Stimulated activated CD4-positive, alpha-beta T cell treated with anti-CD3 and anti-CD28 coated beads, Interleukin-15, amount 100 ng/mL, for 48 hours (primary cell): ENCODE measurements around the gene HMGCS2.
"Not testable (repeated sequence)": the region's sequence is repeated elsewhere in the genome, so short reads cannot be mapped to it uniquely, and the experiment has no call there.

Source experiments
- DNase-seq, 2 donors: peaks; one replicate each; pipeline ENCODE4 v3.0.0-alpha.2; 2020; ENCODE audit warnings: low read depth in 2 of 2

Gene HMGCS2

DNA sequence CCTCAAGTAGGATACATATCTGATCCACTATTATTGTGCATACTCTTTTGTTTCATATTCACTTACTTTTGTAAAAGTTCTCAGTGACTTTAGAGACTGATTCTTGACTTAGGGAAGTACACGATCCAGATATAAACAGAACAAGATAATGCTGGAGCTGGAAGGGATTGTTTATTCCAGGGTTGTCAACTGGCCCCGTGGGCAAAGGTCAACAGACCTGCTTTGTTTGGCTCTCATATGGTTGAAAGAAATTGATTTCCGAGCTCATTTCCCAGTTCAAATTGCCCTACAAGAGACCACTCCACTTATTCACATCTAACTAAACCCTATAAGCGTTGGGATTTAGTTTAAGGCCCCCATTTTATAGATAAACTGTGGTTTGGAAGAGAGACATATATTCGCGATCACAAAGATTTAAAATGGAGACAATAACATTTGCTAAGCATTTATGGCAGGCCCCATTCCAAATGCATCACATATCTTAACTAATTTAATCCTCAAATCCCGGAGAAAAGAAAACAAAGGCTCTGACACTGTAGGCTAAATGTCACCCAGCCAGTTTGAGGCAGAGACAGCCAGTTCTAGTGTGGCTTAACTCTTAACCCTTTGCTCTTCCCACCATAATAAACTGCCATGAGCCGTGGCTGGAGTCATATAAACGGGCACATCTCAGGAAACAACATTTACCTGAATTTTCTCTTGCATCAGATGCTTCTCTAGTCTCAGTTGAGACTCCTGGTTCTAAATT is 21.9 kb upstream of the HMGCS2 start:
- no peak for DNase-seq

DNA sequence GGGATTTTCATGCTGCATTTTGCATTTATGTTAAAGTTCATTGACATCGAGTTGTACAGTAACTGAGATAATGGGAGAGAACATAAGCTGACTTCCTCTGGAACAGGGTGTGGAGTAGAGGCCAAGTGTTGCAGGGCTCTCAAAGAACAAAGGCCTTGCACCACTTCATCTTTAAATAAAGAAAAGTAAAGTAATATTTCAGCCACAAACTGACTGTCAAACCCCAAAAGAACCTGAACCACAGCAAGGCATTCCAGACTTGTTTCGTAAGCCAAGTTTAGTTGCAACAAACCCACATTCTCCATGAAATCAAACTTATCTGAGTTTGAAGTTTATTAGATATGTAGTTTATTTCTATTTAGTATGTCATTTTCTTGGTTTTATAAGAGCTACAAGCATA is 19.1 kb upstream of the HMGCS2 start:
- no peak for DNase-seq

DNA sequence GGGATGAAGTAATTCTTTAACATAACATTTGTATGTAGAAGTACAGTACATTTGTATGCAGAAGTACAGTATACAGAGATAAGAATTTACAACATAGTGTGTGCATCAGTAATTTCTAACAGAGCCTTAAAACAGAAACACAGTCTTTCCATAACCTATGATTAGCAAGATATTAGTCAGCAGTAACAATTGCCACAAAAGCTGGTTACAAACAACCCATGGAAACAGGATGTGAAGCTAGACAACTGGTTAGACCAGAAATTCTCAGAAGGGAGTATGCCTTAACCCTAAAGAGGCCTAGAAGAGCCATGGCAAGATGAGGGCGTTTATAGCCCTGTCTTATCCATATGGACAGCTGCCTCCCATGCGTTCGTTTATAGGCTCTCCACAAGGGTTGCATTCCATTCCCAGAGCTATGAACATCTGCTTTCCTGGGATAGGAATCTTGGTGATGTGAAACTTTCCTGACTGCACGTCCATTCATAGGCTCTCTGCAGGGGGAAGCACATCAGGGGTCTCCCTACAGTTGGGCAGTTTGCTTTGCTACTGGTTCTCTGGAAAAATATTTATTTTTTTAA is 17.9 kb upstream of the HMGCS2 start:
- DNase-seq = not testable (repeated sequence)

DNA sequence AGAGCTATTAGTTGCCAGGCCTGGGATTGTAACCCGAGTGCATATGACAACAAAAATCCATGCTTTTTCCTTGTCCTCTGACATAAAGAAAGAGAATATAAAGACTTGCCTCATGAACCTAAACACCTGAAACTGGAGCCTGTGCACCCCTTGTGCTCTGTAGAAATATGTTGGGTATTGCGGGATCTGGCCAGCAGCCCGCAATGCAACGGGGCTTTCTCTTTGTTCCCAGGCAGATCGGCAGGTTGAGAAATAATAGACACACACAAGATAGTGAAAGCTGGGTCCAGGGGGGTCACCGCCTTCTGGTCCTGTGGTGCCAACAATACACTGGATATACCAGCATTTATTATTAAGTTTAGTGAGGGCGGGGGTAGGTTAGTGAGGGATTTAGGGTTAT is 17.3 kb upstream of the HMGCS2 start:
- not testable (repeated sequence) for DNase-seq

DNA sequence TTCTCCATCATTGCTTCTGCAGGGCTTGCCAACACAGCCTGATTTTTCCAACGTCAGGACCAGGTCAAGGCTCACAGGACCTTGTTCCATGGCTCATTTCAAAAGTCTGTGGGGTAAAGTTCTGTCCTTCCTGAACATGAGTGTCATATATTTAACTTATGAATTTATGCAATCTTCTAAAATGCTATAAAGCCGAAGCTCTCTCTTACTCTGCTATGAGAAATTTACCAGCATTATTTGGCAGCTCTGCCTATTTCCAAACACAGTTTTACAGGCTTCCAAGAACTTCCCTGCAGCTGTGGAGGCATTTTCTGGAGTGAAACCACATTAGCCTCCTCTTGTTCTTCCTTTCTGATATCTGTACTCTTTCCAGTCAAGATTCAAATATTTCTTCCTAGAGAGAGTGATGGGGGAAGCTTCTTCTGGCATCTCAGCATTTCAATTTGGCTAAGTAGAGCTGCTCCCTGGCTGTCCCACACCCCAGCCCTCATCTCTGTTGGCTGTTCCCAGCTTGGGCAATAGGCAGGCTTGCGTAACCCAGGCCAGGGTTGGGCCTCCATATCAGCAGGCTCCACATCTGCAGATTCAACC is 15.6 kb upstream of the HMGCS2 start:
- no peak for DNase-seq

DNA sequence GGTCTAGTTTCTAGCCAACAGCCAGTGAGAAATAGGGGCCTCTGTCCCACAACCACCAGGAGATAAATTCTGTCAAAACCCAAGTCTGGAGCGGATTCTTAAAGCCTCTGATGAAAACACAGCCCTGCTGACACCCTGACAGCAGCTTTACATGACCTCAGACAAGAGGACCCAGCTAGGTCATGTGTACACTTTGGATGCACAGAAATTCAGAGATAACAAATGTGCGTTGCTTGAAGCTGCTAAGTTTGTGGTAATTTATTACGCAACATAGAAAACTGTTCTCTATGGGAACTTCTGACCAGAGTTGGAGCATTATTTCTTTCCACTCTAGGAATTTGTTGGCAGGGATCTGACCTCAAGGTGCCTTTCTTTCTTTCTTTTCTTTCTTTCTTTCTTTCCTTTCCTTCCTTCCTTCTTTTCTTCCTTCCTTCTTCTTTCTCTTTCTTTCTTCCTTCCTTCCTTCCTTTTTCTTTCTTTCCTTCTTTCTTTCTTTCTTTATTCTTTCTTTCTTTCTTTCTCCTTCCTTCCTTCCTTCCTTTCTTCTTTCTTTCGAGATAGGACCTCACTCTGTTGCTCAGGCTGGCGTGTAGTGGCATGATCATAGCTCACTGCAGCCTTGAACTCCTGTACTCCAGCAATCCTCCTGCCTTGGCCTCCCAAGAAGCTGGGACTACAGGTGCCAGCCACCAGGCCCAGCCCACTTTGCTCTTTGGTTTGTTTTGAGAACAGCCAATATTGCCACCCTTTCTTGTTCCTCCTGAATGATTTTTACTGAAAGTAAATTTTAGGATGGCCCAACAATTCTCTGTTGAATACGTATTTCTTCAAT is 14.9 kb upstream of the HMGCS2 start:
- DNase-seq = no peak

DNA sequence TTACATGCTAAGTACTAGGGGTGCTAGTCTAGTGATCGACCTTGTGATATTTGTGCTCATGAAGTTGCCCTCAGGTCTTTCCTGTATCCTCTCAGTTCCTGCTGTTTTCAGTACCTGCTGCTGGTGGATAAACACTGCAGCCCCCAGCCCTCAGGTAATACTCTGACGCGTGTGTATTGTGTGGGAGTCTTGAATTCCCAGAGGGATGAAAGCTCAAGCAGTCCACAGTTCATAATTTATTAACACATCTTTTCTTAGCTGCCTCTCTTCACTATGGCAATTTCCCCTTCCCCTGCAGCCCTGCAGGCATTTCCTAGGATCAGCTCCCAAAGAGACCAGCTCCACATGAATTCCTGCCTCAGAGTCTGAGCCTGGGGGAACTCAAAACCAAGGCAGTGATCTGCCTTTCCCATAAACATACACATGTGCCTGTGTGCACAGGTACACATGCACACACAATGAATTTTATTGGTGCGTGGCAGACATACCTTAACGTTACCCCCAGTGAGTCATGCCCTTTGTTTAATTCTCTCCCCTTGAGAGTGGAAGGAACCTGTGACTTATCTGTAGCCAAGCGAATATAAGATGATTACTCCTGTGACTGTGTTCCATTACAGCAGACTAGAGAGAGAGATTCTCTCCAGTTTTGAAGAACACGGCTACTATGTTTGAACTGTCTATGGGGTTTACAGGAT is 14.1 kb upstream of the HMGCS2 start:
- DNase-seq = no peak

DNA sequence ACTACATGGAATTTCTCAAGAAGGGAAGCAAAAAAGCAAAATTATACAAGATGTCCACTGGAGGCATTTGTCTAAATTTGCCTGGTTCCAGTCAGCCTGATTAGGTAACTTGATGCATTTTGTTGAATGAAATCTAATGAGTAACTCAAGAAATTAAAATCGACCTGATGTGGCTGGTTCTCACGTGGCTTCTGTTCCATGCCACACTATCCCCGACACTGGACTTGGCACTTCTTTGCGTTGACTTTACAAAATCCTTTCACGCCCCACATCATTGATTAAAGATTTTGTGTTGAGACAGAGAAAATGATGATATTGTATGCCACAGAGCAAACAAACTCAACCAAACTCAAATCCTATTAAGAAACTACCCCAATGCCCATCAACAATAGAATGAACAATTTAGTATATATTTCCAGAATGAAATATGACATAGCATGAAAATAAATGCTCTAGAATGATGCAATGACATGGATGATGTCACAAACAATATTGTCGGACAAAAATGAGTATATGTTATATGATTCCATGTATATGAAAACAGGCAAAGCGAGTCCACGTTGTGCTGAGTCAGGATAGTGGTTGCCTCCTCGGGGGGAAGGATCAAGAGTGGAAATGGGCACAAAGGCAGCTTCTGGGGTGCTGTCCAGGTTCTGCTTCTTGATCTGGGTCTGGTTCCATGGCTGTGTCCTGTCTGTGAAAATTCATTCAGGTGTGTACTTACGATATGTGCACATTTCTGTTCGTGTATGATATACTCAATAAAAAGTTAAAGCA is 12.9 kb upstream of the HMGCS2 start:
- no peak for DNase-seq

DNA sequence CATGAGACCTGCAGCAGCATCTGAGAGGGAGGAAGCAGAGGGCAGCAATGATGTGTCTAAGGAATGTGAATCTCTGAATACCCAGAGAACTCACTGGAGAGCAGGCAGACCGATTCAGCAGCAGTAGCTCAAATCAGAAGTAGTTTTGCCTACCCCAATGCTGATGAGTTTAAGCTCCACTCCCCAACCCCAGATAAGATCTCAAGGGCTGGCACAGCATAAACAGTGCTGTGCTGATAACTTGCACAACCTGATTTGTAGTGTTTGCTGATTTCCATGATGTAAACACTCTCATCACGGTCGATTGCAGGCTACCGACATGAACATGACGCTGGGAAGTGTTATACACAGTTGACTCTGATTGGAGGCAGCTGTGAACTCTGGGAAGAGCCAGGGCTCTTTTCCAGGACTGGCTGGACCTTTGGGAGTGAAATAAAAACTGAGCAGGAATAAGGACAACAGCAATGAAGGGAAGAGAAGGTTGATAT is 11.2 kb upstream of the HMGCS2 start:
- DNase-seq = no peak

DNA sequence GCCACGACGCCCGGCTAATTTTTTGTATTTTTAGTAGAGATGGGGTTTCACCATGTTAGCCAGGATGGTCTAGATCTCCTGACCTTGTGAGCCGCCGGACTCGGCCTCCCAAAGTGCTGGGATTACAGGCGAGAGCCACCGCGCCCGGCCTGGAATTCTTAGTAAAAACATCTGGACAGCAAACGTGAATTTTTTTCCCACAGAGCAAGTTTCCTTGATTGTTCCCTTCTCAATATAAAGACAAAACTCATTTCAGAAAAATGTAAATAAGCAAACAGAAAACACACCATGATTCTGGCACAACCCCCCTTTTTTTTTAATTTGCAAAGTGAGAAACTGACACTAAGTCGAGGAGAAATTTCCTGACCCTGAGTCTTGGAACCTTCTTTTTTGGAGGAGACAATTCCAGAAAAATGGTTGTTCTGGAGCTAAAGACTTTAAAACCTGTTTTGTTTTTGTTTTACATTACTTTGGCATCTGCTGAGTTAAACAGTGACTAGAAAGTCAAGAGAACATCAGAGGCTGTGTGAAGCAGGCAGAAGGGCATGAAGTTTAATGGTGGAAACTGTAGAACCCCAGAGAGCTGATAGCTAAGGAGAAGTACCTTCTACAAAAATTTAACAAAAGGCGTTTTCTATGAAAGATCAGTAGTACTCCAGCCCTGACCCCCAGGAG is 10.3 kb upstream of the HMGCS2 start:
- DNase-seq = no peak

DNA sequence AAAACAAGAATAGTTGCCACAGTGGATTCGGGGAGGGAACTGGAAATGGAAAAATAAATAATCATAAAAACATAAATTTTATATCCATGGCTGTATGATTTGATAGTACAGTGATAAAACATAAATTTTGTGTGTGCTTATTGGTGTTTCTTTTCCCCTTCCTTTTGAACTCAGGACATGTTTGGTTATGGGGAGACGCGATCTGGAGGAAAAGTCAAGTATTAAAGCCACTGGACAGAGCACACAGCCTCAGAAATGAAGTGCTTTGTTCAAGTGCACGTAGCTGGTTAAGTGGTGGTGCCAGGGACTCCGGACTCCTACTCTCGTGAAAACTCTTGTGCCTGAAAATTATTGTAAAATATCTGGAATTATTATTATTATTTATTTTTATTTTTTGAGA is 9.7 kb upstream of the HMGCS2 start:
- DNase-seq = no peak

DNA sequence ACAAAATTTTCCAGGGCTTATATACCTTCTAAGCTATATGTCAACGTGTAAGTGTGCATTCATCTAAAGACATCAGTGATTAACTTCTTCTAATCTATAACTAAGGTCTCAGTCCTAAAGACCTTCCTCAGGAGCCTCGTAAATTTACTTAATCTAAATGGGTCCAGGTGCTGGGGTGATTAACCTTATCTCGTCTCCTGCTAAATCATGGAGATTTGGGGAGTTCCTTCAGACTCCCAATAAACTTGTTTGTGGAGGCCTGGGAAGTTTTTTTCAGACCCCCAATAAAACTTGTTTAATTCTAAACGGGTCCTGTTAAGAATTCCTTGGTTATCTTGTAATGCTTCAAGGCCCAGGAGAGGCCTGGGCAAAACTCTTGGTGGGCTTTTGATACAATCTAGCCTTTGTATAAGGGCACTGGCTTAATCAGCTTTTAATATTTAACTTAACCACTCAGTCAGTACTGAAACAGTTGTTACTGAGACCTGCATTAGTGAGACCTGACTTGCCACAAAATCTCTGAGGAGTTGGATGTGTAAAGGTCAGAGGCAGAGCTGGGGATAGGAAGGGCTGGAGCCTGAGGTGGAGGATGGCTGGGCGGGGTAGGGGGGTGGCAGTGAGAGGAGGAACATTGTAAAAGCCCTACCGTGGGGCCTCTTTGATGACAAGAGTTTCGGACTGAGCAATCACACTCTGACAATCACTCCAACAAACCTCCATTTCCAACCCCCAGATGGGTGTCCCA is 6.2 kb upstream of the HMGCS2 start:
- no peak for DNase-seq

DNA sequence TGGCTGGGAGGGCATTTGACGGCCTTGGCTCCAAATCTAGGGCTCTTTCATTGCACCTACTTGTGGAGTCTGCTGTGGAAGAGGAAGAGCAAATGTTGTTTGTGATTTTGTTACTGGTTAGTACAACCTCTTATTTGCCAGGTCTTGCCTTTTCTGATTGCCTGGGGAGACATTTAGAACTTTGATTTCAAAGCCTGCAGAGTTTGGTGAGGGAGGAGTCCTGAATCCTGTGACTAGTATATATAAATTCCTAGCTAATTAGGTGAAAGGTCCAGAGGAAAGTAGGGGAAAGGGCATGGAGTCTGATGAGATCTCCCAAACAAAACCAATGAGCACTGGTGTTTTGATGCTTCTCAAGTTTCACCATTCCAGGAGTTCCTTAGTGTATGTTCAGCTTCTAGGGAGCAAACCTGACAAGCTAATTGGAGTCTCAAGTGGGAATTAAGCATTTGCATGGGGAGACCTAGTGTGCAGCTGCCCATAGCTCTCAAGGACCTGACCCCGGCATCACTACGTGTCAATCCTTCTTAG is 5.1 kb upstream of the HMGCS2 start:
- no peak for DNase-seq

DNA sequence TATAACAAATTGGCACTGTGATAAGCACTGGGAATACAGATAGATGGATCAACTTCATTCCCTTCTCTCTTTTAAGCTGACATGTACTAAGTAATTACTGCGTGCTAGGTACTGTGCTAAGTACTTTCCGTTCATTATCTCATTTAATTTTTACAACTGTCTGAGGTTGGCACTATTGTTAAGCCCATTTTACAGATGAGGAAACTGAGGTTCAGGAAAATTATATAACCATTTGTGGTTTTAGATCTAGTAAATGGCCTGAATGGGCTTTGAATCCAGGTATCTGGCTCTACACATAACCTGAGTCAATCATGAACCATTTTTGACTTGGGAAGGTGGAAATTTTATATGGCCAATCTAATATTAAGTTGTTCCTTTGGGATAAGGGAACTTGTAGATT is 3.6 kb upstream of the HMGCS2 start:
- DNase-seq = no peak

DNA sequence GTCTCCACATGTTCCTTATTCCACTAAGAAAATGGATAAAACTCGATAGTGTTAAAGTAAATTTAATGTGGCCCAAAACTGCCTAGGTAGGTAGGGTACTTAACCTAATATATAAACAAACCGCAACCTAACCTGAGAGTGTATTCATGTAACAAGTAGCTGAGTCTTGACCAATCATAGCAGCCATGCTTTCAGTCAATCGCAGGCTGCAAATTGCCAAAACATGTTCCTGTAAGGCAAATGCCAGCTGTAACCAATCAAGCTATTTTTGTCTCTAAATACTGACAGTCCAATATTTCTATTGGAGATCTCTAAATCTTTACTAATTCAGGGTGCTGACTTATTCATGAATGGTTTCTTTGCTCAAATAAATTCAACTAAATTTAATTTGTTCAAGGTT is 3.1 kb upstream of the HMGCS2 start:
- DNase-seq = no peak

DNA sequence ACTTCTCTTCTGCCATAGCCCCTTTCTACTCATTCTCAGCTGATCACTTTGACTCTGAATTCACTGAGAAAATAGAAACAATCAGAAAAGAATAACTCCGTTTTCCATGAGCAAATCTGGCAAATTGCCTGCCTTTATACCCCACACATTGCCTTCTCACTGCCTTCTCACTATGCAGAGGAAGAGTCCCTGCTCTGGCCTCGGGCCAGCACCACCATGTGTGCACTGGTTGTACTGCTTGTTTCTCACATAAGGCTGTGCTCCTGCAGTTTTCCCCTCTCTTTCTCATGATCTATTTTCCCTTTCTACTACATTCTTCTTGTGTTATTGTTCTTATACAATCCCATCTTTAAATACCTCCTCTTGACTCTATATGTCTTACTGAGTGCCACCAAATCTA is 2.3 kb upstream of the HMGCS2 start:
- no peak for DNase-seq

DNA sequence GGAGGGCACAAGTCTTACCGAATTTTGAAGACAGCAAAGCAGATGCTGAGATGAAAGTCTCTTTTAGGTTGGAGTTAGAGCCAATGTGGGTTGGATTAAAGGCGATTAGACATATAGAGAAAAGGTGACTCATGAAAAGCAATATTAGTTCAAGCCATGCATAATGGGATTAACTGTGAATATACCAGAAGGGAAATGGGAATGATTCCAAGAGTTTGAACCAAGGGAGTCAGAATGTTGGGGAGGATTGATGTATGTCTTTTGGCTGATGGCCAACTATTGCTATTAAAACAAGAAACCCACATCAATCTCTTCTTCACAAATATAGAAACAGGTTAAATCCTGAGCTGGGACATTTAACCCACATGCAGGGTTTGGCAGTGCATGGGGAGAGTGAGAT is 1.2 kb downstream of the HMGCS2 start:
- DNase-seq = no peak

DNA sequence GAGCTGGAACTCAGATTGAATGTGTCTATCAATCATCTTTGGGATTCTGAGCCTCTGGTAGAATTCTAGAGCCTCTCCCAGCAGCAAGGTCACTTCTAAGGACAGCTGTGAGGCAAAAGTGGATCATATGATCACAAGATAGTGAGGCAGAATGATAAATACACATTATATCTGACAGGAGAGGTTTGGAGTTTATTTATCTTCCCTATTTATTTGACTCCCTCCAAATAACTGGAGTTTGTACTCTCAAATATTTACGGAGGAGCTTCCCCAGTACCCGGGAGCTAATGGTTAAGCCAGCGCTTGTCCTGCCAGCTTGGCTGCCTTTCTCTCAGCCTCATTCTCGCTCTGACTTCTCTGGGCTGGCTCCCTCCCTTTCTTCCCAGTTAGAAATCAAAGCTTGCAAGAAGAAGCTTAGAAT is 2.3 kb downstream of the HMGCS2 start:
- no peak for DNase-seq

DNA sequence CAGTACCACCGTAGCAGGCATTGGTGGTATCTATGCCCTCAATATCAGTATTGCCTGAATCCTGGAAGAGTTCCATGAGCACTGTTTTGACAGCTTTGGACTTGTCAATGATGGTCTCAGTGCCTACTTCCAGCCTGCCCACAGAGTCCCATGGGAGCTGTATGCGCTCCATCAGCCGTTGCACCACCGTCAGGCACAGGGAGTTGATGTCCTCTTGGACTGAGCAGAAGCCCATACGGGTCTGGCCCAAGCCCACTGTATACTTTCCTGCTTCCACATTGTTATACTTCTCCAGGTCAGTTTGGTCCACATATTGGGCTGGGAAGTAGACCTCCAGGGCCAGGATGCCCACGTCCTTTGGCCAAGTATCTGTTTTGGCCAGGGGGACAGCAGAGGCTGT is 4.5 kb downstream of the HMGCS2 start:
- no peak for DNase-seq
